Stimulated activated CD4-positive, alpha-beta T cell treated with anti-CD3 and anti-CD28 coated beads, TNF-alpha, amount 100 ng/mL, for 1 hour (primary cell): ENCODE data around the gene CNNM3.
"Not testable (repeated sequence)": the region's sequence is repeated elsewhere in the genome, so short reads cannot be mapped to it uniquely, and the experiment has no call there.

Experiments
- DNase-seq, 3 donors: peaks; one replicate each; pipeline ENCODE4 v3.0.0-alpha.2; 2020; ENCODE audit warnings: low read depth in 3 of 3, low spot score in 1 of 3

CNNM3 gene

GRCh38 chr2:96860065-96861029 lies 44.3 kb downstream of the CNNM3 start:
- peak in 1 of 3 donors; percentile 35 for DNase-seq

- DNase-seq, result no peak
These were observed 45.0 kb downstream of the CNNM3 start for GRCh38 chr2:96861074-96861473.

- not testable (repeated sequence) for DNase-seq
These were observed 47.0 kb downstream of the CNNM3 start for GRCh38 chr2:96863056-96863455.

GRCh38 chr2:96863575-96864342 lies 47.7 kb downstream of the CNNM3 start:
- no peak for DNase-seq

- no peak for DNase-seq
These were observed 48.4 kb downstream of the CNNM3 start for GRCh38 chr2:96864343-96865091.

- no peak for DNase-seq
These were observed 49.6 kb downstream of the CNNM3 start for GRCh38 chr2:96865654-96866053.

- no peak for DNase-seq
These were observed 50.1 kb downstream of the CNNM3 start for GRCh38 chr2:96866149-96866548.

GRCh38 chr2:96866586-96866985 lies 50.5 kb downstream of the CNNM3 start:
- DNase-seq, result no peak

GRCh38 chr2:96866986-96867755 lies 51.1 kb downstream of the CNNM3 start:
- DNase-seq, result no peak

- peak in 1 of 3 donors; percentile 21 for DNase-seq
These were observed 51.9 kb downstream of the CNNM3 start for GRCh38 chr2:96867756-96868554.

GRCh38 chr2:96868555-96869280 lies 52.6 kb downstream of the CNNM3 start:
- peak in 1 of 3 donors; percentile 41 for DNase-seq

GRCh38 chr2:96869281-96869821 lies 53.3 kb downstream of the CNNM3 start:
- DNase-seq, result no peak

- peak in 1 of 3 donors; percentile 41 for DNase-seq
These were observed 54.0 kb downstream of the CNNM3 start, which contains the start of gene SEMA4C for GRCh38 chr2:96869822-96870625. SEMA4C (minus strand) TSS chr2:96870080; CDS start chr2:96867886, 2,194 bp downstream.

- peak in 1 of 3 donors; percentile 19 for DNase-seq
These were observed 54.7 kb downstream of the CNNM3 start for GRCh38 chr2:96870626-96871255.

- DNase-seq, result no peak
These were observed 56.7 kb downstream of the CNNM3 start for GRCh38 chr2:96872591-96873349.

GRCh38 chr2:96873651-96874096 lies 57.6 kb downstream of the CNNM3 start:
- DNase-seq, result no peak
